ENCODE data around the gene DIO3. TPM values are rescaled to one million over a fixed set of nuclear protein-coding genes. Genes with fewer than 3 reads are reported as not detected.

DIO3 gene
- total and polyA plus RNA-seq, 2 of the 4 experiments (the other 2 are of a cell fraction), result not detected

DNA sequence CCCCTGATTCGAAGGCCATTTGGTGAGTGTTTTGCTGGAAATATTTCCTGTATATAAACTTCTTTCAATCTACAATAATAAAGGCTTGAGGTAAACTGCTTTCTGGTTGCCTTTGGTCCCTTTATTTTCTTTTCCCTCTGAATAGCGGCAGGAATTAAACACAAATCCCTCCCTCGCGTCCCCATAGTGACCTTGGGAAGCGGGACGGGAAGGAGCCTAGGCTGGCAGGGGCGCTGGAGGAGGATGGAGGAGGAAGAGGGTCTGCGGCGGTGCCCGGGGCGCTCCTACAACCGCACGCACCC is 2.0 kb downstream of the DIO3 start:
- Histone ChIP-seq H3K9ac (ENCODE audit: low read depth, low read length) (no peak overlapping the region), H3K4me2 (ENCODE audit: low read depth, low read length) (no peak overlapping the region), H2BK5ac (ENCODE audit: low read depth, low read length, poor library complexity, severe bottlenecking) (no peak overlapping the region), H2BK20ac (ENCODE audit: low read depth, low read length) (no peak overlapping the region), H3K9me3 (ENCODE audit: control insufficient read depth, insufficient read depth, low read length) (peaks cover 12% of the 10 kb centered on the region; the same call in 1 of the 2 replicates), H3K14ac (replicated peaks; ENCODE audit: low read depth, low read length) (no peak overlapping the region), H3K18ac (ENCODE audit: low read depth, low read length) (no peak overlapping the region), H3K9me1 (ENCODE audit: insufficient read depth, low read length) (no peaks in the 10 kb centered on the region), H3K4me1 (ENCODE audit: control insufficient read depth, insufficient read depth, low read length) (no peaks in the 10 kb centered on the region), H3K56ac (ENCODE audit: extremely low read depth, insufficient read depth, low read length) (no peak overlapping the region), H3K4me3 (ENCODE audit: insufficient read depth, low read depth, low read length) (no peak overlapping the region), H3K27ac (ENCODE audit: insufficient read depth, low read length) (no peak overlapping the region), H3K4ac (ENCODE audit: low read depth, low read length) (no peak overlapping the region), H2AK9ac (replicated peaks; ENCODE audit: low read depth, low read length, poor library complexity) (no peak overlapping the region), H4K91ac (ENCODE audit: insufficient read depth, low read depth, low read length) (no peak overlapping the region), H4K20me1 (ENCODE audit: insufficient read depth, low read length) (no peaks in the 10 kb centered on the region), H3K79me1 (ENCODE audit: low read depth in 1 of 2, low read length in 2 of 2) (no peaks in the 10 kb centered on the region), H2AFZ (replicated peaks; ENCODE audit: low read length, poor library complexity) (no peak overlapping the region), H4K5ac (ENCODE audit: low read depth, low read length) (no peak overlapping the region), H3K36me3 (ENCODE audit: control insufficient read depth, insufficient read depth, low read length) (no peaks in the 10 kb centered on the region), H2BK120ac (ENCODE audit: low read depth, low read length) (no peak overlapping the region), H3K23ac (ENCODE audit: low read depth, low read length) (no peak overlapping the region), H4K8ac (ENCODE audit: low read depth in 2 of 2, low read length in 2 of 2) (no peak overlapping the region), H2BK15ac (ENCODE audit: low read depth, low read length) (no peak overlapping the region), H2AK5ac (ENCODE audit: low read depth, low read length) (no peak overlapping the region), H3K27me3 (ENCODE audit: control insufficient read depth, insufficient read depth, low read length) (peaks cover 77% of the 10 kb centered on the region)
- WGBS, 2 experiments (ENCODE audit: extremely low coverage in 2 of 2, insufficient read length in 1 of 2), result 5% methylated on average over 4 of the region's 13 CpGs; no CpG with 5 or more reads in 1 of the 2 experiments
- no peak for TF ChIP-seq SMC3 (IDR thresholded peaks at IDR 0.05; ENCODE audit: low read depth, low read length)
- TF ChIP-seq MXI1 (IDR thresholded peaks at IDR 0.05; ENCODE audit: borderline replicate concordance, low read depth, low read length), result no peak
- TF ChIP-seq, protein P1, sequence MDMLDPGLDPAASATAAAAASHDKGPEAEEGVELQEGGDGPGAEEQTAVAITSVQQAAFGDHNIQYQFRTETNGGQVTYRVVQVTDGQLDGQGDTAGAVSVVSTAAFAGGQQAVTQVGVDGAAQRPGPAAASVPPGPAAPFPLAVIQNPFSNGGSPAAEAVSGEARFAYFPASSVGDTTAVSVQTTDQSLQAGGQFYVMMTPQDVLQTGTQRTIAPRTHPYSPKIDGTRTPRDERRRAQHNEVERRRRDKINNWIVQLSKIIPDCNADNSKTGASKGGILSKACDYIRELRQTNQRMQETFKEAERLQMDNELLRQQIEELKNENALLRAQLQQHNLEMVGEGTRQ (IDR thresholded peaks at IDR 0.05; ENCODE audit: low read depth, low read length), result no peak
- no peak for TF ChIP-seq BHLHE40 (IDR thresholded peaks at IDR 0.05; ENCODE audit: low read depth, low read length)
- no peak for TF ChIP-seq POLR2A (IDR thresholded peaks at IDR 0.05; ENCODE audit: low read depth, low read length)
- no peak for TF ChIP-seq RCOR1 (IDR thresholded peaks at IDR 0.05; ENCODE audit: insufficient replicate concordance, low read length)
- TF ChIP-seq CHD1 (IDR thresholded peaks at IDR 0.05; ENCODE audit: low read depth, low read length), result no peak
- TF ChIP-seq RFX5 (IDR thresholded peaks at IDR 0.05; ENCODE audit: low read depth, low read length), result no peak
- TF ChIP-seq, protein P2, sequence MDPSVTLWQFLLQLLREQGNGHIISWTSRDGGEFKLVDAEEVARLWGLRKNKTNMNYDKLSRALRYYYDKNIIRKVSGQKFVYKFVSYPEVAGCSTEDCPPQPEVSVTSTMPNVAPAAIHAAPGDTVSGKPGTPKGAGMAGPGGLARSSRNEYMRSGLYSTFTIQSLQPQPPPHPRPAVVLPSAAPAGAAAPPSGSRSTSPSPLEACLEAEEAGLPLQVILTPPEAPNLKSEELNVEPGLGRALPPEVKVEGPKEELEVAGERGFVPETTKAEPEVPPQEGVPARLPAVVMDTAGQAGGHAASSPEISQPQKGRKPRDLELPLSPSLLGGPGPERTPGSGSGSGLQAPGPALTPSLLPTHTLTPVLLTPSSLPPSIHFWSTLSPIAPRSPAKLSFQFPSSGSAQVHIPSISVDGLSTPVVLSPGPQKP (IDR thresholded peaks at IDR 0.05; ENCODE audit: borderline replicate concordance, low read depth, low read length), result no peak
- TF ChIP-seq CEBPB (IDR thresholded peaks at IDR 0.05; ENCODE audit: low read depth, low read length), result no peak
- no peak for TF ChIP-seq RAD21 (IDR thresholded peaks at IDR 0.05; ENCODE audit: low read length)
- TF ChIP-seq, protein P3, sequence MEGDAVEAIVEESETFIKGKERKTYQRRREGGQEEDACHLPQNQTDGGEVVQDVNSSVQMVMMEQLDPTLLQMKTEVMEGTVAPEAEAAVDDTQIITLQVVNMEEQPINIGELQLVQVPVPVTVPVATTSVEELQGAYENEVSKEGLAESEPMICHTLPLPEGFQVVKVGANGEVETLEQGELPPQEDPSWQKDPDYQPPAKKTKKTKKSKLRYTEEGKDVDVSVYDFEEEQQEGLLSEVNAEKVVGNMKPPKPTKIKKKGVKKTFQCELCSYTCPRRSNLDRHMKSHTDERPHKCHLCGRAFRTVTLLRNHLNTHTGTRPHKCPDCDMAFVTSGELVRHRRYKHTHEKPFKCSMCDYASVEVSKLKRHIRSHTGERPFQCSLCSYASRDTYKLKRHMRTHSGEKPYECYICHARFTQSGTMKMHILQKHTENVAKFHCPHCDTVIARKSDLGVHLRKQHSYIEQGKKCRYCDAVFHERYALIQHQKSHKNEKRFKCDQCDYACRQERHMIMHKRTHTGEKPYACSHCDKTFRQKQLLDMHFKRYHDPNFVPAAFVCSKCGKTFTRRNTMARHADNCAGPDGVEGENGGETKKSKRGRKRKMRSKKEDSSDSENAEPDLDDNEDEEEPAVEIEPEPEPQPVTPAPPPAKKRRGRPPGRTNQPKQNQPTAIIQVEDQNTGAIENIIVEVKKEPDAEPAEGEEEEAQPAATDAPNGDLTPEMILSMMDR (conservative IDR thresholded peaks at IDR 0.05; ENCODE audit: low read depth, low read length), result no peak
- TF ChIP-seq MAZ (IDR thresholded peaks at IDR 0.05; ENCODE audit: borderline replicate concordance, low read depth, low read length), result no peak
- TF ChIP-seq FOS (IDR thresholded peaks at IDR 0.05; ENCODE audit: low read depth, low read length), result no peak
- no peak for TF ChIP-seq NFE2L2 (IDR thresholded peaks at IDR 0.05; ENCODE audit: low read depth, low read length)
- no peak for TF ChIP-seq MAFK (IDR thresholded peaks at IDR 0.05; ENCODE audit: low read depth, low read length)
- in situ Hi-C loops (cut with MboI; ENCODE audit: low sequenced_read_pairs) (no loop called here), intact Hi-C loops (cut with micrococcal nuclease) (no loop called here), dilution Hi-C loops (cut with HindIII; ENCODE audit: low sequenced_read_pairs, unreplicated experiment) (no loop called here)
- no peak for ATAC-seq (ENCODE audit: low read depth)
- ChIA-PET CTCF (no interaction called here), POLR2A (ENCODE audit: unreplicated experiment) (no interaction called here)
- no peak for DNase-seq
- BruUV-seq (replicated peaks), result no TSS peak

Measured in IMR-90 (cell line).